EL (cell line): ENCODE data around the gene NAT8.
"Not testable (repeated sequence)": the region's sequence is repeated elsewhere in the genome, so short reads cannot be mapped to it uniquely, and the experiment has no call there.

Source experiments
- DNase-seq: peaks from one replicate; pipeline ENCODE4 v3.0.0-alpha.2; 2016

NAT8 gene, protein sequence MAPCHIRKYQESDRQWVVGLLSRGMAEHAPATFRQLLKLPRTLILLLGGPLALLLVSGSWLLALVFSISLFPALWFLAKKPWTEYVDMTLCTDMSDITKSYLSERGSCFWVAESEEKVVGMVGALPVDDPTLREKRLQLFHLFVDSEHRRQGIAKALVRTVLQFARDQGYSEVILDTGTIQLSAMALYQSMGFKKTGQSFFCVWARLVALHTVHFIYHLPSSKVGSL

DNA sequence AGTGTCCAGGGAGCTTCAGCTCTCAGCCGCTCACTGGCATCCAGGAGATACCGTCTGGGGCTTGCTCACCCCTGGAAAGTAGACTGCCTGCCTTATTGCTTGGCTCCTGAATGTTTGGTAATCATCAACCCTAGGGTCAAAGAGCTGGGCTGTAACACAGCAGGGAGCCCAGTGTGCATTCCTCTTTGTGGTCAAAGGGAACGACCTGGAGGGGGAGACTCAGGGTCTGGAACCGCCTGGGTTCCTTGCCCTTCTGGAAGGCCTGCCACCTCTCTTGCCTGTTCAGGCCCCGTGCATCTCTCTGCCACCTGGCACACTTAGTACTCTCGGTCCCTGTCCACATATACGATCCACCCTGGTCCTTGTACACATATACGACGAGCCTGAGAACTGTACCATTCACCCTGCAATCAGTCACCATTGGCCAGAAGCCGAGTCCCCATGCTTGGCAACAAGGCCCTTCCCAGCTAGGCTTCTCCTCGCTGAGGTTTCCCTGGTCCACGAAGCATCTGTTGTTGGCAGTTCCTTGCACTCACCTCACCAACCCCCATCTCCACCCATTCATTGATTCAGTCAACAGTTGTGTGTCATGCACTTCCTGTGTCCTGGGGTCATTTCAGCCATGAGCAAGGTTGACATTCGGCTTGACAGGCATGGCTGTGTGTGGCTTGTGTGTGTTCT lies at the start of gene NAT8:
TSS of gene NAT8 (minus strand) at position 85 of the 681 bp plus-strand sequence. CDS start 794 bp downstream, outside the sequence.
- no peak for DNase-seq

DNA sequence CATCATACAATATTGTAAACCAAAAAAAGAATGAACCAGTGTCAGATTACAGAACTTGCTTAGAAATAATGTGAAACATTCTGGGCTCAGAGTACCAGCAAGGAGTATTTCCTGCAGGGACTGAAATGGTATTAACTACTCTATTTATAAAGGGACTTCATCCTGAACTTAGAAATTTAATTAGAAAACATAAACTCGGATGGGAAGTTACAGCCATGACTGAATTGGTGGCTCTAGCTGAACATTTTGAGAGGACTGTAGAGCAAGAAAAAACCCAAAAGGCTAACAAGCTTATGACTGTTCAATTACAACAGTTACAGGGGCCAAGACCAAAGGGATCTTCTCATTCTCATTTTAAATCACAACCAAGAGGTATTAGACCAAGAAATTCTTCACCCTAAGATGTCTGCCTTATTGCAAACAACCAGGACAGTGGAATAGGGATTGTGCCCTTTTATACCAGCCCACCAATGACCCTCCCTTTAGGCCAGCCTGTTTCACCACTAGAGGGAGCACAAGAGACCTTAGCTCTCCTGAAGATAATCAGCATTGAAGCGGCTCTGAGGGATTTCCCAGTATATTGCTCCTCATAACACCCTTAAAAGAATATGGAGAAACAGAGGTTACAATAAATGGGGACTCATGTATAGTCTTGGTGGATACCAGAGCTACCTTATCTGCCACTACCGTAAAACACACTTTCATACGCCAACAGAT lies 48.3 kb upstream of the NAT8 start:
- DNase-seq: peak; percentile 15

GRCh38 chr2:73688494-73688893 lies 46.3 kb upstream of the NAT8 start:
- not testable (repeated sequence) for DNase-seq

GRCh38 chr2:73685764-73686438 lies 43.7 kb upstream of the NAT8 start:
- peak; percentile 31 for DNase-seq

GRCh38 chr2:73684905-73685304 lies 42.7 kb upstream of the NAT8 start:
- not testable (repeated sequence) for DNase-seq

DNA sequence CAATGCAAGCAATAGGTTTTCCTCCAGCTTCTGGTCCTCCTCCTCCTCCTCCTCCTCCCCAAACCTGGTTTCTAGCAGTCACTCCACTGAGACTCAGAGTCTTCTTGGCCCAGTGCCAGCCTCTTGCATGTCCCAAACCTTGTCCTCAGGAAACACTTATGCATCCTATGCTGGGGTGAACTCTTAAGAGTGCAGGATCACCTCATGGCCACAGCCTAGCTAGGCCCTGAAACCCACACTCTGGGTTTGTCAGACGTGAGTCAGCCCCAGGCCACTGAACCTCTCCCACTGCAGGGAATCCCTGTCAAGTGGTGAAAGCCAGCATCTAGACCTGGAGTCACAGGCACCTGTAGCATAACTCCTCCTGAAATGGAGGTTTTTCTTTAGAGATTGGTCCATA lies 42.1 kb upstream of the NAT8 start:
- DNase-seq: not testable (repeated sequence)

- DNase-seq: peak; percentile 35
These were observed 37.8 kb upstream of the NAT8 start for GRCh38 chr2:73679951-73680571.

DNA sequence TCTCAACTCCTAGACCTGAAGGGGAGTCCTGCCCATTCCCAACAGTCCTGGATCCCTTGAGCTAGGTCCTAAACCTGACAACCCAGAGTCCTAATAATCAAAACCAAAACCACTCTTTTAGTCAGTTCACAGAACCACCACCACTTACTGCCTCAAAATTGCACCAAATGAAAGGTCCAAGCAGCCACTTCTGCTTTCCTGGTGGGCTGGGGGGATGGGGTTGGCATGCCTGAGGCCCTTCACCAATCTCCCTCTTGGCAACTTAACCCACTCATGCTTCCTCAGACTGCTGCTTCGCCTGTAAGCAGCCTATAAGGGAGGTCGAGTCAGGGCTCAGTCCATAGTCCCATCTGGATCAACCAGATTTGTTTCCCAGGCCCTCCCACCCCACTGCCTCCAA lies 37.0 kb upstream of the NAT8 start:
- not testable (repeated sequence) for DNase-seq

DNA sequence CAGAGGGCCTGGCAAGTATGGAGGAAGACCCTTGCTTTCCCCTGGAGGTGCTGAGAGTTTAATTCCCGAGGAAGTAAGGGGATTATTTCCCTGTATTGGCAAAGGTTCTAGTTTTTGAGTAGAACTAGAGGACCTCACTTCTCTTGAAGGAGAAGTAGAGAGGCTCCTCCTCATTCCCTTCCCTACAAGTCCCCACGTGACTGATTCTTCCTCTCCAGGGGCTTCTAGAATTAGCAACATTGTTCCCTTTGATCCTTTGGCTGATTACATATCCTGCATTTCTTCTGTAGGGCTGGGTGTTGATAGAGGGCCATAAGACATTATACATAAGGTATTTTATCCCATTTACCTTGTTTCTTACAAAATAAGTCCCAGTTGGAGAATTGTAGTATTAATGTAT lies 35.8 kb upstream of the NAT8 start:
- DNase-seq: not testable (repeated sequence)

DNA sequence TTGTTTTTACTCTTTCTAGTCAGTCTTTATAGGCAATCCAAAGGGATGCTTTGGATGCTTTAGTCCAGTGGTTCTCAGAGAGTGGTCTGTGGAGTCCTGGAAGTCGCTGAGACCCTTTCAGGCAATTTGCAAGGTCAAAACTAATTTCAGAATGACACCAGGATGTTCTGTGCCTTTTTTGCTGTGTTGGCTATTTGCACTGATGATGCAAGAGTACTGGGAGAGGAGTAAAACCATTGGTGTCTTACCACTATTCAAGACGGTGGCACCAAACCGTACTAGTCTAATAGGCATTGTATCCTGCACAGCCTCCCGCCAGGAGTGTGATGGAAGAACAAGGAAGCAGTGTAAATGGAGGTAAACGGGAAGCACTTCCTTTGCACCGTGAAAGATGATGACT lies 34.0 kb upstream of the NAT8 start:
- not testable (repeated sequence) for DNase-seq

DNA sequence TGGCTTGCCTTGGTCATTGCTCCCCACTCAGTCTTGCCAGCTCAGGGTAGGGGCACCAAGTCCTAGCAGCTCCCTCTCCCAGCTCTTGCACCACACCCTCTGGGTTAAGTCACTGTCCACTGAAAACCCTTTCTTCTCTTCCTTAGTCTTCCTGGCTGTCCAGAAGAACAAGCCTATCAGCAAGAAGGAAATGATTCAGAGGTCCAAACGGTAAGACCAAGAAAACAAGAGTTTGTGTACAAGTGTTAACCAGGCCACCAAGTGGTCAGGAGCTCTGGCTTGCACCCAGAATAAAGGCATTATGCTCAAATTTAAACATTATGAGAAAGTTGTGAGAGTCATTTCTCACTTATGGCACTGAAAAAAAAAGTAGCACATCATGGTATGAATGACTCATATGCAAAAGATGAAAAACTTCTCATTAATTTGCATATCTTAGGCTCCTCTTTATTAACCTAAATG lies 32.5 kb upstream of the NAT8 start:
- peak; percentile 4 for DNase-seq

- DNase-seq: not testable (repeated sequence)
These were observed 27.8 kb upstream of the NAT8 start for GRCh38 chr2:73669976-73670375.

GRCh38 chr2:73667239-73667638 lies 25.0 kb upstream of the NAT8 start:
- not testable (repeated sequence) for DNase-seq

- DNase-seq: no peak
These were observed 12.0 kb upstream of the NAT8 start for GRCh38 chr2:73654175-73654574.

DNA sequence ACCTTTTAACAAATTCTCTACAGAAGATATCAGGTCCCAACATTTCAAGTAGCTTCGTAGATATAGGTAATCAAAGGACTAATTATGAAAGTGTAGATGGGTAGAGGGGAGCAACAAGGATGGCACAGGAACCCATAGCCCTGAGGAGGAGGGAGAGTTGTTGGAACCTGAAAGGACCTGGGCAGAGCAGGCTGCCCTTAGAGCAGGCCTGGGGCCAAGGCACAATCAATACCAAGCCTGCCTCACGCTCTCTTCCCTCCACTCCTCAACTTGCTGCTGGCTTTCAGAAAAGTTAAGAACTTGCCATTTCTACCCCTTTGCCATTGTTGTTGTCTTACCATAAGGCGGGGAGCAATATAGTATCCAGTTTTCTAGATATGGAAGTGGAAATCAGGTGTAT lies 10.1 kb upstream of the NAT8 start:
- no peak for DNase-seq

- no peak for DNase-seq
These were observed 9.5 kb upstream of the NAT8 start for GRCh38 chr2:73651591-73652230.

GRCh38 chr2:73647690-73648089 lies 5.5 kb upstream of the NAT8 start:
- DNase-seq: not testable (repeated sequence)

DNA sequence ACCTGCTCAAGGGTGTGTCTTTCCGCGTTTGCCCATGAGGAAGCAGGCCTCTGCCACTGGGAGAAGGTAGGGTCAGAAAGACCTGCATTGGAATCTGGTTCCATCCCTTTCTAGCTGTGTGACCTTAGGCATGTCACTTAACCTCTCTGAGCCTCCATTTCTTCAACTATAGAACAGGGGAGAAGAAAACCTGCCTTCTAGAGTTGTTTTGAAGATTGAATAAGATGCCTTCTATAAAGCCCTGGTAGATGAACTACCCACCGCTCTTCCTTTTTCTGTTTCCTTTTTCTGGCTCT lies 507 bp downstream of the NAT8 start:
- DNase-seq: no peak

DNA sequence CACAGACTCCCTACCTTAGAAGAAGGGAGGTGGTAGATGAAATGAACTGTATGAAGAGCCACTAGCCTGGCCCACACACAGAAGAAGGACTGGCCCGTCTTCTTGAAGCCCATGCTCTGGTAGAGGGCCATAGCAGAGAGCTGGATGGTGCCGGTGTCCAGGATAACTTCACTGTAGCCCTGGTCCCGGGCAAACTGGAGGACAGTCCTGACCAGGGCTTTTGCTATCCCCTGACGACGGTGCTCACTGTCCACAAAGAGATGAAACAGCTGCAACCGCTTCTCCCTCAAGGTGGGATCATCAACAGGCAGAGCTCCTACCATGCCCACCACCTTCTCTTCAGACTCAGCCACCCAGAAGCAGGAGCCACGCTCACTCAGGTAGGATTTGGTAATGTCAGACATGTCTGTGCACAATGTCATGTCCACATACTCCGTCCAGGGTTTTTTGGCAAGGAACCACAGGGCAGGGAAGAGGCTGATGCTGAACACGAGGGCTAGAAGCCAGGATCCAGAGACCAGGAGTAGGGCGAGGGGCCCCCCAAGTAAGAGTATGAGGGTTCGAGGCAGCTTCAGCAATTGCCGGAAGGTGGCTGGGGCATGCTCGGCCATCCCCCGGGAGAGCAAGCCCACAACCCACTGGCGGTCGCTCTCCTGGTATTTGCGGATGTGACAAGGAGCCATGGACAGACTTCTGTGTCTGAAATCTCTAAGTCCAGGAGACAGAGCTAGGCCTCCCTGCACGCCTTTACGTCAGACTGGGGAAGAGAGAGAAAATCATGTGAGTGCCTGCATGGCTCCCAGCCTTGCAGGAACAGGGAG lies 1.1 kb downstream of the NAT8 start:
- DNase-seq: no peak

GRCh38 chr2:73640511-73640911 lies 1.7 kb downstream of the NAT8 start:
- DNase-seq: no peak

DNA sequence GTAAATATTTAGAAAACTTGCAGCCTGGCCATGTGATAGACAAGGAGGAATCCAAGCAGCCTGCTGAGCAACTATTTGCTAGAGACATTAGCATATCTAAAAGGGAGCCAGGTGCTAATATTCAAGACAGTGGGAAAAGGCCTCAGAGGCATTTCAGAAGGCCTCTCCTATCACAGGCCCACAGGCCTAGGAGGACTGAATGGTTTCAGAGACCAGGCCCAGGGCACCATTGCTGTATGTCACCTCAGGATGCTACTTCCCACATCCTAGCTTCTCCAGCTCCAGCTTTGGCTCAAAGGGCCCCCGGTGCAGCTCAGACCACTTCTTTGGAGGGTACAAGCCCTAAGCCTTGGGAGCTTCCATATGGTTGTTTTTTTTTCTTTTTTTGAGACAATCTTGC lies 3.8 kb downstream of the NAT8 start:
- no peak for DNase-seq

DNA sequence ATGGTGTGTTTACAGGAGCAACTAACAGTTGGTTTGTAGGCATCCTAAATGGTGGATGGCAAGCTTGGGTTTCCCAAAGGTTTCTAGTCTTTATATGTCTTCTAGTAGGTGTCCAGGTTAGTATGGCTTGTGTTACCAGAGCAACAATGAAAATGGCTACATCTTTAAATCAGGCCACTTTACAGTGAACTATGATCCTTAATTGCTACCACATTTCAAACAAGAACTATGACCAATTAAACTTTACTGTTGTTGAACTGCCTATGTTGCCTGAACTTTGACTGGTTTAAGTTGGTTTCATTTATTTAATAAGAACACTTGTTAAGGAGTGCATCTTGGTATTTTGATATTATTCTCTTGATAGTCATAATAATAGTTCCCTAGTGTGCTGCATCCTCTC lies 5.2 kb downstream of the NAT8 start:
- not testable (repeated sequence) for DNase-seq
